ENCODE measurements around the gene SGIP1.

GRCh38 chr1:66637146-66637545 lies 103.2 kb downstream of the SGIP1 start:
- TF ChIP-seq, protein P1, sequence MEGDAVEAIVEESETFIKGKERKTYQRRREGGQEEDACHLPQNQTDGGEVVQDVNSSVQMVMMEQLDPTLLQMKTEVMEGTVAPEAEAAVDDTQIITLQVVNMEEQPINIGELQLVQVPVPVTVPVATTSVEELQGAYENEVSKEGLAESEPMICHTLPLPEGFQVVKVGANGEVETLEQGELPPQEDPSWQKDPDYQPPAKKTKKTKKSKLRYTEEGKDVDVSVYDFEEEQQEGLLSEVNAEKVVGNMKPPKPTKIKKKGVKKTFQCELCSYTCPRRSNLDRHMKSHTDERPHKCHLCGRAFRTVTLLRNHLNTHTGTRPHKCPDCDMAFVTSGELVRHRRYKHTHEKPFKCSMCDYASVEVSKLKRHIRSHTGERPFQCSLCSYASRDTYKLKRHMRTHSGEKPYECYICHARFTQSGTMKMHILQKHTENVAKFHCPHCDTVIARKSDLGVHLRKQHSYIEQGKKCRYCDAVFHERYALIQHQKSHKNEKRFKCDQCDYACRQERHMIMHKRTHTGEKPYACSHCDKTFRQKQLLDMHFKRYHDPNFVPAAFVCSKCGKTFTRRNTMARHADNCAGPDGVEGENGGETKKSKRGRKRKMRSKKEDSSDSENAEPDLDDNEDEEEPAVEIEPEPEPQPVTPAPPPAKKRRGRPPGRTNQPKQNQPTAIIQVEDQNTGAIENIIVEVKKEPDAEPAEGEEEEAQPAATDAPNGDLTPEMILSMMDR (conservative IDR thresholded peaks at IDR 0.05; ENCODE audit: low read depth, low read length): no peak
- no peak for TF ChIP-seq EZH2 (IDR thresholded peaks at IDR 0.05; ENCODE audit: borderline replicate concordance, low read depth, low read length, poor library complexity, severe bottlenecking)
